ENCODE measurements around the gene OR11H7.

- TF ChIP-seq EZH2phosphoT487 (IDR thresholded peaks at IDR 0.05; ENCODE audit: insufficient read depth, low read depth) = no peak
- TF ChIP-seq EZH2 (IDR thresholded peaks at IDR 0.05; ENCODE audit: insufficient read depth, poor library complexity, severe bottlenecking) = no peak
These were observed 19.0 kb downstream of the OR11H7 start for GRCh38 chr14:20247646-20248246.

Measured in GM23248 (cell line).